ENCODE data around the gene COBL.

GRCh38 chr7:51244053-51244452 lies 72.6 kb downstream of the COBL start:
- no peak for TF ChIP-seq POLR2AphosphoS5 (IDR thresholded peaks at IDR 0.05; ENCODE audit: low read depth, low read length)
- TF ChIP-seq SIN3A (IDR thresholded peaks at IDR 0.05; ENCODE audit: borderline replicate concordance, insufficient read depth, low read length), result no peak
- no peak for TF ChIP-seq TAF1 (IDR thresholded peaks at IDR 0.05; ENCODE audit: borderline replicate concordance, insufficient read depth, low read length)
- TF ChIP-seq REST (IDR thresholded peaks at IDR 0.05; ENCODE audit: insufficient read depth in 1 of 2, low read depth in 2 of 2, low read length in 2 of 2), result no peak
- TF ChIP-seq FOXP2 (optimal IDR thresholded peaks at IDR 0.05; ENCODE audit: borderline replicate concordance, extremely low read depth, extremely low read length, insufficient read depth), result no peak

Measured in PFSK-1 (cell line).